Stimulated activated CD4-positive, alpha-beta T cell treated with anti-CD3 and anti-CD28 coated beads, Interleukin-15, amount 100 ng/mL, for 48 hours (primary cell): ENCODE data around the gene IGFBPL1.
A peak's percentile ranks its signal among the peaks of the same experiment; 100 is the strongest.

Experiments used
- DNase-seq, 2 donors: peaks; one replicate each; pipeline ENCODE4 v3.0.0-alpha.2; 2020; ENCODE audit warnings: low read depth in 2 of 2

IGFBPL1 gene

DNA sequence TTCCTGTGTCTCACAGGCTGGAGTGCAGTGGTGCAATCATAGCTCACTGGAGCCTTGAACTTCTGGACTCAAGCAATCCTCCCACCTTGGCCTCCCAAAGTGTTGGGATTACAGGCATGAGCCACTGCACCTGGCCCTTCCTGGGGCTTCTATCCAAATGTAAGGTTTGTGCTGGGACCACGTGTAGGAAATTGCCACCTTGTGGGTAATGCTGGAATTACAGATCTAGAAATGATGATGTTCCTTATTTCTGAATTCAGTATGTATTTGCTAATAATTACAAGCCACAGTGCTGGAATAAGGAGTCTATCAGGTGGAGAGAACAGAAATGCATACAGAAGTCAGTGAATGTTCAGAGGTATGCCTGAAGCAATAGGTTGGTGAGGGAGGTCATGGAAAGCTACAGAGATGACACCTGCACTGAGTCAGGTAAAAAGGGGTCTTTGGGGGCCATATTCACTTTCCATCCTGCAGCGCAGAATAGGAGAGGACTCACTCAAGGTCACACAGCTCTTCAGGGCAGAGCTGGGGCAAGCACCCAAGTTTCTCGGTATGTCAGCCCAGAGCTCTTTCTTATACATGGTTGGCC, 8.8 kb upstream of the IGFBPL1 start:
- no peak for DNase-seq

DNA sequence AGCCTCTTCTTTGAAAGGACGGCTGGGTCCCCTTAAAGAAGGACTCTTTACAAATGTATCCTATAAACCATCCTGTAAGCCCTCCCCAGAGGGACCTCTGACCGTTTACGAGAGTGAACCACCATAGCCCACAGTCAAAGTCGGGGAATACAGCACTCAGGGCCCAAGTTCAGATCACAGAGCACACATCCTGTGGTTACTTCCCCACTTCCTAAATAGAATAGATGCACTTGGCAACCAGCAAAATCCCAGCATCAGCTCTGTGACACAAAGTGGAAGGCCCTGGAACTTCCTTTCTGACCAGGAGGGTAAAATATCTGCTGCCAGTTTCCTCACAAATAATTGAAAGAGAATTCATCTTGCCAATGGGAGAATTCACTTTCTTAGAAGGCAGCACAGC, 6.9 kb upstream of the IGFBPL1 start:
- no peak for DNase-seq

DNA sequence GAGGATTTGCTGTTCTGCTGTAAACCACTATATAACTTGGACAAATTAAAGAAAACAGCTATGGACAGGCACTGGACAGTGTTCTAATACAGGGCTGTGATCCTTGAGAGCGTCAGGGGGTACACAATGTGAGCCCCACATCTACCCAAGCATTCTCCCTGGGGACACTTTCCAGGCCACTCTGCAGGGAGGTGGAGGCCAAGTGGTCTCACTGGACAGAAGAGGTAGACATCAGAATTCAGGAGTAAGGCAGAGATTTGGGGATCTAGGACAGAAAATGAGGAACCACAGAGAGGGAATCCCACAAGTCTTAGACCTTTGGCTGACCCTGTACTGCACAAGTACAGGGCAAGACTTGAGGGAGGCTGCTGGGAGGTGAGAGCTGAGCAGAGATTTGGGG, 3.8 kb upstream of the IGFBPL1 start:
- no peak for DNase-seq

DNA sequence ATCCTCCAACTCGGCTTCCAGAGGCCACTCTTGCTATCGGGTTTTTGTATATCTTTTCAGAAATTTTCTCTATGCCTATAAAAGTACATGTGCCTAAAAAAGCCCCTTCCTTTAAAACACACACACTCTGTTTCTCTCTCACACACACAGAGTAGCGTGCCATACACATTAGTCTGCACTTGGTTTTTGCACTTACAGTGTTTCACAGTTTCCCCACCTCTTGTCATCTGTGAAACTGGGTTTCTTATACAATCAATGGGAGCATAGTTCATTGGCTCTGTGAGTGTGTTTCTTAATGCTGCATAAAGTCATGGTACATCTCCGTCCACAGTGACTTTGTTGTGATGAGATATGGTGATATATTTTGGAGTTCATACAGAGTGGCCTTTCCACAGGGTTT, 664 bp upstream of the IGFBPL1 start:
- no peak for DNase-seq

DNA sequence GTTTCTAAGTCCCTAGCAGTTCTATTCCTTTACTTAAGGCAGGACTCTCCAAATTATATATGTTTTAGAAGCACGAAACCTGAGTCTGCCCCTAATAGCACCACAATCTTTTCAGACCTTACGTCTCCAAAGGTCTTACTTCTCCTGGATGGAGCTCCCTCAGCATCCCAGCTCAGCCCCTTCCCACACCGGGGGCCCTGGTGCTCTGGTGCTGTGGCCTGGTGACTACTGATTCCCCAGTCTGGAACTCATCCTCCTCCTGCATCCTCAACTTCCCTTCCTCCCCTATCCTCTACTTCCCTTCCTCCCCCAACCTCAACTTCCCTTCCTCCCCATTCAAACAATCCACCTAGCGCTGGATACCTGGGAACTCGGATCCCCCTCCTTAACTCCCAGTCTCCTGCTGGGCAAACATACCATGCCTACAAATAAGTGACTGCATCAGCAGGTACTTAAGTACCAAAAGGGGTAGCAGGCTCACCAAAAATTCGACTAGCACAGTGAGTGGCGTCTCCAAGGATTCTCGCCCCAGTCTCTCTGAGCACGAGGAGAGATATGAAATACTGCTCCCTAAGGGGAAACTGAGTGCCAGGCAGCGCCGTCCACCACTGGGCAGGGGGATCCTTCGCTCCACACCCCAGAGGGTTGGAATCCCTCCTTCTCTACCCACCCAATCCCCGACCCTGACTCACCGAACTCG, 831 bp downstream of the IGFBPL1 start:
- no peak for DNase-seq

DNA sequence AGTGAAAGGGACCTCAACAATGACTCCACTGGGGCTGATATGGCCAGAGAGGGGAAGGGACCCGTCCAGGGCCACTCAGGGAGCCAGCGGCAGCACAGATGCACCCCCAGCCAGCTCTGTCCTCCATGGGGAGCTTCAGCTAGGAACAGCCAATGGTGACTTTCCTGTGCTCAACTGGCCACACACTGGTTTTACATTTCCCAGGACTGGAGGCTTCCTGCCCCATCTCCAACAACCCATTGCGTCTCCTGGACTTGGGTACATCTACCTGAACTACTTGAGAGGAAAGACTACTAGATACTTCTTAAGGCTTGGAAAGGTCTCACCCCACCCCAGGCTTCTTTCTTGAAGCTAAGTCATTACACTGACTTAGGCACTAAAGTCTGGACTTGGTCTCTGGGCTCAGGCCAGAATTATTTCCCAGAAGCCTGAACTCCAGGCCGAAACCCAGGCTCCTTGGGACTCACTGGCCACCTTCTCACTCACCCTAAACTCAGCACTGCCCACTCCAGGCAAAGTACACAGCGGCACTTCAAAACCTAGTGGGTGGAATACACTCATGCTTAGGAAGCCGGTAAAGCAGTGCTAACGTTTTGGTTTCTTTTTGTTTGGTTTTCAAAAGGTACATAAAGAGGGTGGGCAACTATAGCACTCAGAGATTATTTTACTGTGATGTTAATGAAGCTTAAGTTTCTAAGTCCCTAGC, 1.5 kb downstream of the IGFBPL1 start:
- DNase-seq, result no peak

DNA sequence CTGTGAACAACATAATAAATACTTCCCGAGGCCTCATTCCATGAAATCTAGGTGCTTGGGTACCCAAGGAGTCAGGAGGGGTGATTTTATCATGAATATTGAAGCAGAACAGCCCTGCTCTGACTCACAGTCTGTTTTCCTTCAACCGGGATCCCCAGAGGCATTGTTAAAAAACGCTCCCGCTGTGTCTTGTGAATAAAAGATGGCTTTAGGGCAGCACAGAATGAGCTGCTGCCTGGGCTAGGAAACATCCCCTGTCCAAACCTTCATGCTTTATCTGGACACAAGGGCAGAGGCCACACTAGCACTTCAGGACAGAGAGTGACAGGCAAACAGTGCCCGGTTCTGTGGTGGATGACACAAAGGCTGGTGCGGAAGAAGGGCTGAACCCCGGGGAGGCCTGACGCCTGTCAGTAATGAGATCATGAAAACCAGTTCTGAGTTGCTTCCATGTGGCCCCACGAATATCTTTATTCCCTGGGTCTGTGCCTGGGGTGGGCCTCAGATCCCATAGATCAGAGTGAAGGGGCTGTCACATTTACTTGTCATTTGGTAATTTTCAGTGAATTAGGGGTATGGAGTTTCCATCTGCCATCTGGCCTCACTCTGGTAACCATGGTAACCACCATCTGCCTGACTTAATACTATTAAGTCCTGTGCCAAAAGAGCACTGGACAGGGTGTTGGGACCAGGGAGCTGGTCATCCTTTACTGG, 2.6 kb downstream of the IGFBPL1 start:
- DNase-seq, result no peak

DNA sequence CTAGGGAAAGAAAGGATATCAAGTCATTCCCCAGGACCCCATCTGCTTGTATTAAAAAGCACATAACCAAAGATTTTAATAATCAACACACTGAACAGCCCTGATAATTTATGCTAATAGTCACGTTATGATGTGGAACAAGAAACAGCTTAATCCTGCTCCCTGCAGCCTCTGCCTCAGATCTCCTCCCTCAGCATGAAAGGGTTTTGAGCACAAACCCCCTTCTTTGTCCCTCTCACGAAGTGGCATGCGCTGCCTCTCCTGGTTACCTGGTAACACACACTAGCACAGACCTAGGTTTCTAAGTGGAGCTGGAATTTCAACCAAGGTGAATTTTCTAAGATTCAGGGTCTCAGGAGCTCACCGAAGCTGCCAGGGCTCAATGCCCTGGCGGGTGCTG, 5.1 kb downstream of the IGFBPL1 start:
- no peak for DNase-seq

DNA sequence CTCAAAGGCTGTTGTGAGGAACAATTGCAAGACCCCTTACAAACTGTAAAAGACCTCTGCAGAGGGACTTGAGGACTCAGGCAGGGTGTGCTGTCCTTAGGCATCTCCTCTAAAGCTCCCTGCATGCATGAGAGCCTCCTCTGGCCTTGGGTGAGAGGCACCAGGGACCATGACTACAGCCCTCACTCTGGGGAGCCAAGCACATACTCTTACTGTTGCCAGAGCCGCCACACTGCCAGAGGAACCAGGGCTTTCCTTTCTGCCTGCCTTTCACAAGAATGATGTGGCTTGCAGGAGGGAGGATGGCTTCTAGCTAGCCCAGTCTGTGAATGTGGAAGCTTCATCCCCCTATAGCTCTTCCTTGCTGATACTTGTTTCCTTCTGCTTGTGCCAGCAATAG, 5.9 kb downstream of the IGFBPL1 start:
- DNase-seq, result no peak

DNA sequence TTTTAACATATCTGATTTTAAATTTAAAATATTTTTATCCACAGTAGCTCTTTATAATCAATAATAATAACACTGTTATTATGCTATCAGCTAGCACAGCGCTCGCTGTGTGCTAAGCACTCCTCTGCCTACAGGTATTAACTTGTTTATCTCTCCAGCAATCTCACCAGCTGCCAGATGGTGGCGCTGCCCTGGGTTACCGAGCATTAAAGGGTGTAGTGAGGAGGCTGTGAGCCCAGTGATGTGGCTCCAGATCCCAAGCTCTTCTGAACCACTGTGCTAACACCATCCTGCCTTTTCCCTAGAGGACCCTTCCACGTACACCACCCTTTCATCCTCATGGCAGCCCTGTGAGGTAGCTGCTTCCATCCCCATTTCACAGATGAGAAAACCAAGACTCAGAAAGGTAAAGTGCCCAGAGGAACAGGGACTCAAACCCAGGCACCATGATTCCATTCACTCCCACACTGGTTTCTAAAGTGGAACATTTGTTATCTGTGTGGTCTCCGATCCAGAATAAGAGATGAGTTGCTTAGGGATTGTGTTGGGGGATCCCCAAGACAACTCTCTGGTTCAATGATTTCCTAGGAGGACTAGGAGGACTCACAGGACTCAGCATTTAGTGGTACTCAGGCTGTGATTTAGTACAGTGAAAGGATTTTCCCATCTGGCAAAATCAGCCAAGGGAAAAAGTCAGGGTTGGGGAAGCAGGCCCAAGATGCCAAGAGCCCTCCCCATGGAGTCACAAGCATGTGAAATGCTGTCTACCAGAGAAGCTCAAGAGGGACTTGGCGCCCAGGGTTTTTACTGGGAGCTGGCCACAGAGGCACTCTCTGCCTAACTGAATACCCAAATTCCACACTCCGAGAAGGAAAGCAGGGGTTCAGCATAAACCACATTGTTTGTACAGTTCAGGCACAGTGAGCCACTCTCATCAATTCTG, 7.0 kb downstream of the IGFBPL1 start:
- peak in 1 of 2 donors; percentile 45 for DNase-seq

DNA sequence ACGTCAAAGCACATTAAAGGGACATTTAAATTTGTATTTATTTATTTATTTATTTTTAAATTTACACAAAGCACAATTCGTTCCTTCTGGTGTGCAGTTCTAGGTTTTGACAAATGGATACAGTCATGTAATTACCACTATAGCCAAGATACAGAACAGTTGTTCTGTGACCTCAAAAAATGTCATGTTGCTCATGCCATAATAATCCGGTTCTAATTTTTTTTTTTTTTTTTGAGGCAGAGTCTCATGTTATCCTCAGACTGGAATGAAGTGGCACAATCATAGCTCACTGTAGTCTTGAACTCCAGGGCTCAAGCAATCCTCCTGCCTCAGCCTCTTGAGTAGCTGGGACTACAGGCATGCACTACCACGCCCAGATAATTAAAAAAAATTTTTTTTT, 7.8 kb downstream of the IGFBPL1 start:
- no peak for DNase-seq

DNA sequence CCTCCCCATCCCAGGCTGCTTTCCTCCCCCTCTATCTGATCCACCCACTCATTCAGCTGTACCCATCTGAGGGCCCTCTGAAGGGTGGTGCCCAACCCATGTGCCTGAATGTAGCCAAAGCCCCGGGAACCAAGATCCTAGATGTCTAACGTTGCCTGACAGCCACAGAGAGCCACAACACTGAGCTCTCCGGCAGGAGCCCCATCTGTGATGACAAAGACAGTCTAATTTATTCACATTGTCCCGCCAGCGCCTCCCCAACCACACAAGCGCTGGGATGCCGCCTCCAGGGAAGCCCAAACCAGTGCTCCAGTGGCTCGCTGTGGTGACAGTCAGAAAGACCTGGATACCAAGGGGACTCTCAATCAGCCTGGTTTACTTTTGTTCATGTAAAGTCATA, 8.4 kb downstream of the IGFBPL1 start:
- DNase-seq, result no peak

DNA sequence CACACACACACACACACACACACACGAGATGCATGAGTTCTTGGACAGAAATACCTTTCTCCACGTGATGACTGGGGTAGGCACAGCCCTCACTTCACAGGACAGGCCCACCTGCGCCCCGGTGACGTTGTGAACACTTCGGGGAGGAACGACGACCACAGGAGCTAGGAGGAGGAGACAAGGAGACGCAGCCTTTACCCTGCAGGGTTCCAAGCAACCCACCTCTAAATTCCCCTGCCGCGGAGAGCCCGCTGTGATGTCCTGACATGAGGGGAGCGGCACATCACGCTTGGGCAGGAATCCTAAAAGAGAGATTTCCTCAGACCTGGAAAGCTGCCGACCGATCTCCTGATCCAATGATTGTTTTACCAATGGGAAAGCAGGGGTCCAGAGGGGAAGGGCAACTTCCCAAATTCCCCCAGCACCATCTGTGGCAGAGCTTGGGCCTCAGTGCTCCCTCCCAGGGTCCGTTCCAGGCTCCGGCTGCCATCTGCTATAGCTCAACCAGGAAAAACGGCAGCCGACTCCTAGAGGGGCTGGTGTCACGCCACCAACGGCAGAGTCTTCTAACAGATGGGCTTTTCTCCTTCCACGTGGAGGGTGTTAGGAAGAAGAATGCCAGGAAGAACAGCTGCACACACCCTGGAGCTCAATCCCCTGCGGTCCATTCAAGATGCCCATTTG, 10.1 kb downstream of the IGFBPL1 start:
- DNase-seq, result no peak

DNA sequence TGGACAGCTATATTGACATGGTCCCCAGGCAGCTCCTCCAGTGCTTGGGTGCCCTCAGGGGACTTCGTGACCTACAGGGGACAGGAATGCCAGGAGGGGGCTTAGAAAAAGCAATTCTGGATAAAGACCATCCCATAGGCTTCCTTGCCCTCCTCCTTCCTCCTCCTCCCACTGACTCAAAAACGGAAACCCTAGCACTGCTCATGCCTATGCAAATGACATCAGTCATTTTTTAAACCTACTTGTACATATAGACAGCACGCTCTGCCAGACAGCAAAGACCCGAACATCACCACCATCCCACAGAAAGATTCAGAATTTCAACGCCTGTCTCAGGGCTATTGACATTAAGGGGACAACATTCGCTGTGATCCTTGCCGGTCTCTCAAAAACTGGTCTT, 11.0 kb downstream of the IGFBPL1 start:
- DNase-seq, result no peak

DNA sequence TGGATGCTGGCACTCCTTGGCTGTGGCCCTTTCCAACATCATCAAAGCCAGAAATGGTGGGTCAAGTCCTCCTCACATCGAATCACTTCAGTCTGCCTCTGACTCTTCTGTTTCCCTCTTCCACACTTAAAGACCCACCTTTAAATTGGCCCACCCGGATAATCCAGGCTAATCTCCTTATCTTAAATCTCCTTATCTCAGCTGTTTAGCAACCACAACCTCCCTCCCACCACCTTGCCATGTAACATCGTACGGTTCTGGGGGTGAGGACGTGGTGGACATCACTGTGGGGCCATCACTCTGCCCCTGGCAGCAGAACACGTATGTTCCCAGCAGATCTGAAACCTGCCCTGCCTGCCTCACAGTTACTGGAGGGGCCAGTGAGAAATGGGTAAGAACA, 11.5 kb downstream of the IGFBPL1 start:
- DNase-seq, result no peak

DNA sequence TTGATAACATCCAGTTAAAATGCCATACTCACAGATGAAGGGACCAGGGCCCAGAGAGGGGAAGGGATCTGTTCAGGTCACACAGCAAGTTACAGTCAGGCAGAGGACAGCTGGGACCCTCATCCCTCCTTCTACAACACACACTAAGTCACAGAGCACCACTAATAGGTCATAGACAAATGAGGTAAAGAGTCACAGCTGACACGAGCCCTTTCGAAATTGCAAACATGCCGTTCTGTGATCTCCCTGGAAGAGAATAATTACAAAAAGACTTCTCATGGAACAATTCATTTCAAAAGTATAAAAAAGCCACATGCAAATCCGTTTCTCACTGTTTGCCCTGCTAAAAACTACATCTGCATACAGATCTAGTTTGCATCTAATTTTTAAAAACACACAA, 15.5 kb downstream of the IGFBPL1 start:
- no peak for DNase-seq

DNA sequence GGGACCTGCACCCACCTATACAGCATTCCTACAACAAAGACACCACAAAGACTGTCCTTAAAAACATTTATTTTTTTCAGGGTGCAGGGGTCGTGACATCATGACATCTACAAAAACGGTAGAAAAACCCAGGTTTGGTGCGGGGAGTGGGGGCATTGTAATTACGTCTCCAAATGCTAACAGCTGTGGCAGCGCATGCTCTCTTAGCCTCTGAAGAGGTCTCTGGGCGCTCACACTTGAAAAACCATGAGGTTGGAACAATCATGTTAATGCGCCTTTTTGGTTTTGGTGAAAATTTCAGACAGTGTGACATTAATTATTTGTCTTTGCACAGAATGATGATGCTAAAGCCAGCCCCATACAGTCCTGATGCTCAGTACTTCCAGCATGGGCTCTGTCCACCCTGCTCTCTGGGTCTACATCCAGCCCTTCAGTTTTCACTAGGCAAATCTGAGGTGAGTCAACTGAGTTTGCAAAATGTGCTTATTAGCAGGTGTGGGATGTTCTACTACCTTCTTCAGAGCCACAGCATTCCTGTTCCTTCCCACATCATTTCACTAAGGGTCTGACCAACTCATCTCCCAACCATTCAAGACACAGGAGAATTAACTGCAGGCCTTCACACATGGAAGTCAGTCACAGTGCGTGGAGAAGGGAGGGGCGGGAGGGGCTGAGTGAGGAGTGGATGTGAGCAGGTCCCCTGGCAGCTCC, 17.6 kb downstream of the IGFBPL1 start:
- DNase-seq, result no peak

DNA sequence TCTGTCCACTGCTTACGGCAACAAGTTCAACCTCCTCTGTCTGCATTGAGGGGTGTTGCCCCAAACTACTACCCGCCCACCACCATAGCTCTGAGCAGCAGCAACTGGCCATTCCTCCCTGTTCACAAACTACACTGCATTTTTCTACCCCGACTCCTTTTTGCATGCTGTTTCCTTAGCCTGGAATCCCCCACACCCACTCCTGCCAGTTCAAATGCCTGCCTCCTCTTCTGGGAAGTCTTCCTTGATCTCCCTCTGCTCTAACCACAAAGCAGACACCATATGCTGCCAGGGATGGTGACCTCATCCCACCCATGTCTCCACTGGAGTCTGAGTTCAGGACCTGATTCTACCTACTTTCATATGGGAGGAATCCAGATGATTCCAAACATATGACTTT, 18.5 kb downstream of the IGFBPL1 start:
- DNase-seq, result no peak

DNA sequence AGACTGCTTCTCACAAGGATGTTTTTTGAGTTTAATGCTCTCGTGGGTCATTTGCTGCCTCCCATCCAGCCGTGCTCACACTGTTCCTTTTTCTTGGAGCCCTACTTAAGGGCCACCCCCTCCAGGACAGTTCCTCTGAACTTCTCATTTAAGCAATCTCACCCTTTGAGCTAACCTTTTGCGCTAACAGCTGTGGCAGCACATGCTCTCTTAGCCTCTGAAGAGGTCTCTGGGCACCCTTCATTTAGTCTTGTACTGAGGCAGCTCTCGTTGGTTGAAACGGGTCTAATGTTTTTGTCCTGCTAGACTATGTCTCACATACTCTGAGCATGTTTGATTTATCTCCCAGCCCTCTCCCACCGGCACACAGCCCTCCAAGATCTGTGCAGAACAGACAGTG, 19.9 kb downstream of the IGFBPL1 start:
- no peak for DNase-seq

DNA sequence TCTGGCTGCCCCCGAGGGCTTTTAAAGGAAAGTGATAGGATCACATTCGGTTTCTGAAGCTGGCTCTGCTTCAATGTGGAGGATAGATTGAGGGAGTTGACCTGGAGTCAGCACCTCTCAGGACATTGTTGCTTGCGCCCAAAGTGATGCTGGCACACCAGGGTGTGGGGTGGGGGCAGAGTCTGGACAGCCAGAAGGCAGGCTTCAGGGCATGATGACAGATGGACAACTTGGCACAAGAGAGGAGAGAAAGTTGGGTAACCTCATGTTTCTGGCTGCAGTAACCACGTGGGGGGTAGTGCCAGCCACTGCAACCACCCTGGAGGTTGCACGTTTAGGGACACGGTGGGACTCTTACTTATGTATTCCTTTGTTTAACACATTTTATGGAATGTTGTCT, 22.3 kb downstream of the IGFBPL1 start:
- no peak for DNase-seq
